Endothelial cell of umbilical vein (primary cell): ENCODE results near the gene IQCH.

ENCODE experiments used
- CTCF ChIP-seq, 2 donors: IDR thresholded peaks; 1 replicate in 1 of 2; 2 replicates in 1 of 2; pipeline ENCODE4 v1.5.1; 2011; ENCODE audit warnings: low read length in 2 of 2, mild to moderate bottlenecking in 2 of 2, moderate library complexity in 2 of 2, control low read depth in 1 of 2, inconsistent platforms in 1 of 2, low read depth in 1 of 2; ENCODE audit not compliant: insufficient read depth in 1 of 2; ENCODE audit errors: extremely low read depth in 1 of 2
- EZH2 ChIP-seq: IDR thresholded peaks from 2 replicates; pipeline ENCODE4 v1.6.1; 2012; ENCODE audit warnings: borderline replicate concordance, low read depth, mild to moderate bottlenecking, moderate library complexity, low read length, inconsistent platforms; ENCODE audit not compliant: severe bottlenecking
- JUN ChIP-seq: IDR thresholded peaks from 2 replicates; pipeline ENCODE4 v1.6.1; 2011; ENCODE audit warnings: borderline replicate concordance, low read depth; ENCODE audit not compliant: insufficient read length, insufficient read depth

- TF ChIP-seq EZH2 (no peak), JUN (no peak), CTCF (IDR thresholded peaks at IDR 0.05; ENCODE audit: extremely low read depth in 1 of 2, insufficient read depth in 1 of 2, low read depth in 1 of 2, low read length in 2 of 2) (no peak)
Measured at GRCh38 chr15:67406257-67406861, 151.8 kb downstream of the IQCH start.
